K562 (cell line): ENCODE results near the gene SMAGP. TPM values are rescaled to one million over a fixed set of nuclear protein-coding genes. Genes with fewer than 3 reads are reported as not detected.

Source experiments
- CBX5 ChIP-seq: IDR thresholded peaks from 2 replicates; pipeline ENCODE4 v1.6.1; 2014; ENCODE audit warnings: low read depth, borderline replicate concordance
- ELK1 ChIP-seq: sonication (generic); formaldehyde crosslinking; IDR thresholded peaks from 2 replicates; pipeline ENCODE4 v1.8.1; 2022; ENCODE audit warnings: missing genetic modification reagents
- GATAD2B ChIP-seq: fragments of 450-650 bp; IDR thresholded peaks from 2 replicates; pipeline ENCODE4 v1.6.1; 2017; ENCODE audit warnings: mild to moderate bottlenecking, borderline replicate concordance
- JUN ChIP-seq, 2 experiments: sonication (generic) in 1 of 2; formaldehyde crosslinking in 1 of 2; IDR thresholded peaks; 2 replicates each; pipeline versions ENCODE4 v1.6.1 to v1.8.0; 2012 to 2022; ENCODE audit warnings: borderline replicate concordance in 2 of 2, mild to moderate bottlenecking in 2 of 2, improper control_type of control experiment in 1 of 2, low read depth in 1 of 2, low read length in 1 of 2, missing genetic modification reagents in 1 of 2
- KDM2B ChIP-seq: fragments of 250-450 bp; sonication (Bioruptor Pico); IDR thresholded peaks from 2 replicates; pipeline ENCODE4 v1.8.0; 2021; ENCODE audit warnings: mild to moderate bottlenecking, moderate library complexity
- KLF6 ChIP-seq: fragments of 250-450 bp; sonication (Bioruptor Pico); IDR thresholded peaks from 2 replicates; pipeline ENCODE4 v1.4.0; 2020; ENCODE audit warnings: mild to moderate bottlenecking, moderate library complexity, borderline replicate concordance
- NELFE ChIP-seq: IDR thresholded peaks from 2 replicates; pipeline ENCODE4 v1.6.1; 2011; ENCODE audit warnings: mild to moderate bottlenecking; ENCODE audit not compliant: insufficient read depth, insufficient read length
- RAD51 ChIP-seq: fragments of 450-650 bp; IDR thresholded peaks from 2 replicates; pipeline ENCODE4 v1.7.1; 2016; ENCODE audit warnings: low read depth, mild to moderate bottlenecking, borderline replicate concordance
- RFX5 ChIP-seq: IDR thresholded peaks from 2 replicates; pipeline ENCODE4 v1.6.1; 2011; ENCODE audit warnings: low read depth, mild to moderate bottlenecking, improper control_type of control experiment, low read length
- TFAM ChIP-seq: fragments of 250-450 bp; sonication (Bioruptor Pico); conservative IDR thresholded peaks from 2 replicates; pipeline ENCODE4 v1.5.0; 2021; ENCODE audit warnings: mild to moderate bottlenecking, moderate library complexity
- ZBTB7A ChIP-seq: IDR thresholded peaks from 2 replicates; pipeline ENCODE4 v1.6.1; 2011; ENCODE audit warnings: low read depth, mild to moderate bottlenecking, low read length, moderate library complexity, borderline replicate concordance; ENCODE audit not compliant: control insufficient read depth
- ZFP36 ChIP-seq: fragments of 150-350 bp; IDR thresholded peaks from 2 replicates; pipeline ENCODE4 v1.6.1; 2018; ENCODE audit warnings: low read length, low read depth; ENCODE audit not compliant: partially characterized antibody
- ZNF584 ChIP-seq: fragments of 200-800 bp; sonication (Bioruptor generic); IDR thresholded peaks from 2 replicates; pipeline ENCODE4 v1.6.1; 2016; ENCODE audit warnings: low read depth, mild to moderate bottlenecking, missing genetic modification characterization, missing compliant biosample characterization
- ZNF785 ChIP-seq: fragments of 250-450 bp; sonication (Bioruptor Pico); IDR thresholded peaks from 2 replicates; pipeline ENCODE4 v1.4.0; 2020; ENCODE audit warnings: mild to moderate bottlenecking
- polyA plus RNA-seq, 8 experiments: library from polyadenylated mRNA; depleted of rRNA in 4 of 8; stranded (reverse) in 5 of 8; unstranded in 3 of 8; fragments of >200 nt; fragmentation: Nextera tagmentation in 2 of 8; fragmentation: Illumina TruSeq in 1 of 8; extraction: Ambion mirVana in 2 of 8; extraction: Trizol in 1 of 8; gene quantifications; 2 replicates each; pipeline versions ENCODE4 v1.2.1 to v1.2.3, GENCODE V29; 2011 to 2014; ENCODE audit warnings: inconsistent platforms in 1 of 8, missing spikeins in 1 of 8
- total RNA-seq, 7 experiments: library from RNA; depleted of rRNA in 6 of 7; stranded (reverse); fragments of >200 nt in 6 of 7; fragmentation: Illumina TruSeq in 2 of 7; extraction: Trizol in 2 of 7; gene quantifications; 2 replicates each; pipeline versions ENCODE4 v1.2.1 to v1.2.3, GENCODE V29; 2011 to 2021; ENCODE audit warnings: low replicate concordance in 1 of 7
- TF ChIP-seq, protein P1 (sequence below): fragments of 450-650 bp; IDR thresholded peaks from 2 replicates; pipeline ENCODE4 v1.6.1; 2014; ENCODE audit warnings: low read depth, mild to moderate bottlenecking, moderate library complexity, borderline replicate concordance
- TF ChIP-seq, protein P2 (sequence below): fragments of 450-650 bp; IDR thresholded peaks from 2 replicates; pipeline ENCODE4 v1.6.1; 2016; ENCODE audit warnings: mild to moderate bottlenecking
- TF ChIP-seq, protein P3 (sequence below): sonication (generic); formaldehyde crosslinking; IDR thresholded peaks from 2 replicates; pipeline ENCODE4 v1.8.0; 2023; ENCODE audit warnings: missing genetic modification reagents, mild to moderate bottlenecking, borderline replicate concordance

The SMAGP gene
- total and polyA plus RNA-seq, 9 of the 15 experiments (the other 6 are each of a cell fraction or from before 2014, with no cell fraction given), result 23.1 to 62.3 (median 29.9) TPM

DNA sequence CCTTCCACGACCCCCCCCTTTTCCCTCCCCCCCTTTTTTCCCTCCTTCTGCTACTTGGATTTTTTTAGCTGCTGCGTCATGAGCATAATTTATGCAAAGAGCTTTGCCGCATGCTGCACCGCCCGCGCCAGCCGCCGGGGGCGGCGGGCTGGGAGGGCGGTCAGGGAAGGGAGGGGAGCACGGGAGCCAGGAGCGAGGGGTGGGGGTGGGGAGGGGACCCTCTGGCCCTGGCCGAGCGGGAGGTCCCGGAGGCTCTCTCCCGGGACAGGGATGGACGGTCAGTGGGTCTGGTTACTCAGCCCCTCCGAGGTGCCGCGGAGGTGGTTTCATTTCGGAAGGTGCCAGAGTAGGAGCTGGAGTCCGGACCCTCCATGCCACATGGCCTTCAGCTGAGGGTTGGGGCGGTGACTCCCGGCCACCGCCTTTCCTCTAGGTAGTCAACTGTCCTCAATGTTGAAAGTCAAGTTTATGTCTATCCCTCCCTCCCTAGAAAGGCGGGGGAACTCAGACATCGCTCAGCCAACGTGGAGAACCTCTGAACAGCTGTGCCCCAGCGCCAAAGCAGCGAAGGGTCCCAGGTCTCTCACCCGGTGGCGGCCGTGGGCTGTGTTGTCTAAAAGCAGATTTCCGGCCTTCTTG is 52.1 kb downstream of the SMAGP start, which contains the start of gene POU6F1 (continued):
- TF ChIP-seq CBX5, result no peak
- no peak for TF ChIP-seq NELFE
- no peak; the same call in 1 of the 2 replicates for TF ChIP-seq ZNF584 (CRISPR knock-in tag)
- TF ChIP-seq, protein P1, sequence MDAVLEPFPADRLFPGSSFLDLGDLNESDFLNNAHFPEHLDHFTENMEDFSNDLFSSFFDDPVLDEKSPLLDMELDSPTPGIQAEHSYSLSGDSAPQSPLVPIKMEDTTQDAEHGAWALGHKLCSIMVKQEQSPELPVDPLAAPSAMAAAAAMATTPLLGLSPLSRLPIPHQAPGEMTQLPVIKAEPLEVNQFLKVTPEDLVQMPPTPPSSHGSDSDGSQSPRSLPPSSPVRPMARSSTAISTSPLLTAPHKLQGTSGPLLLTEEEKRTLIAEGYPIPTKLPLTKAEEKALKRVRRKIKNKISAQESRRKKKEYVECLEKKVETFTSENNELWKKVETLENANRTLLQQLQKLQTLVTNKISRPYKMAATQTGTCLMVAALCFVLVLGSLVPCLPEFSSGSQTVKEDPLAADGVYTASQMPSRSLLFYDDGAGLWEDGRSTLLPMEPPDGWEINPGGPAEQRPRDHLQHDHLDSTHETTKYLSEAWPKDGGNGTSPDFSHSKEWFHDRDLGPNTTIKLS, result peak; percentile 48; the same call in 1 of the 2 replicates
- no peak for TF ChIP-seq ELK1
- no peak for TF ChIP-seq RAD51
- TF ChIP-seq ZNF785 (CRISPR knock-in tag), result no peak
- TF ChIP-seq TFAM (CRISPR knock-in tag), result no peak
- TF ChIP-seq, protein P2, sequence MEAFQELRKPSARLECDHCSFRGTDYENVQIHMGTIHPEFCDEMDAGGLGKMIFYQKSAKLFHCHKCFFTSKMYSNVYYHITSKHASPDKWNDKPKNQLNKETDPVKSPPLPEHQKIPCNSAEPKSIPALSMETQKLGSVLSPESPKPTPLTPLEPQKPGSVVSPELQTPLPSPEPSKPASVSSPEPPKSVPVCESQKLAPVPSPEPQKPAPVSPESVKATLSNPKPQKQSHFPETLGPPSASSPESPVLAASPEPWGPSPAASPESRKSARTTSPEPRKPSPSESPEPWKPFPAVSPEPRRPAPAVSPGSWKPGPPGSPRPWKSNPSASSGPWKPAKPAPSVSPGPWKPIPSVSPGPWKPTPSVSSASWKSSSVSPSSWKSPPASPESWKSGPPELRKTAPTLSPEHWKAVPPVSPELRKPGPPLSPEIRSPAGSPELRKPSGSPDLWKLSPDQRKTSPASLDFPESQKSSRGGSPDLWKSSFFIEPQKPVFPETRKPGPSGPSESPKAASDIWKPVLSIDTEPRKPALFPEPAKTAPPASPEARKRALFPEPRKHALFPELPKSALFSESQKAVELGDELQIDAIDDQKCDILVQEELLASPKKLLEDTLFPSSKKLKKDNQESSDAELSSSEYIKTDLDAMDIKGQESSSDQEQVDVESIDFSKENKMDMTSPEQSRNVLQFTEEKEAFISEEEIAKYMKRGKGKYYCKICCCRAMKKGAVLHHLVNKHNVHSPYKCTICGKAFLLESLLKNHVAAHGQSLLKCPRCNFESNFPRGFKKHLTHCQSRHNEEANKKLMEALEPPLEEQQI, result no peak
- TF ChIP-seq JUN (IDR thresholded peaks at IDR 0.05; ENCODE audit: borderline replicate concordance, low read depth, low read length), result no peak
- TF ChIP-seq JUN (CRISPR knock-in tag; IDR thresholded peaks at IDR 0.05; ENCODE audit: borderline replicate concordance), result no peak
- no peak for TF ChIP-seq ZFP36
- no peak for TF ChIP-seq RFX5
- TF ChIP-seq, protein P3, sequence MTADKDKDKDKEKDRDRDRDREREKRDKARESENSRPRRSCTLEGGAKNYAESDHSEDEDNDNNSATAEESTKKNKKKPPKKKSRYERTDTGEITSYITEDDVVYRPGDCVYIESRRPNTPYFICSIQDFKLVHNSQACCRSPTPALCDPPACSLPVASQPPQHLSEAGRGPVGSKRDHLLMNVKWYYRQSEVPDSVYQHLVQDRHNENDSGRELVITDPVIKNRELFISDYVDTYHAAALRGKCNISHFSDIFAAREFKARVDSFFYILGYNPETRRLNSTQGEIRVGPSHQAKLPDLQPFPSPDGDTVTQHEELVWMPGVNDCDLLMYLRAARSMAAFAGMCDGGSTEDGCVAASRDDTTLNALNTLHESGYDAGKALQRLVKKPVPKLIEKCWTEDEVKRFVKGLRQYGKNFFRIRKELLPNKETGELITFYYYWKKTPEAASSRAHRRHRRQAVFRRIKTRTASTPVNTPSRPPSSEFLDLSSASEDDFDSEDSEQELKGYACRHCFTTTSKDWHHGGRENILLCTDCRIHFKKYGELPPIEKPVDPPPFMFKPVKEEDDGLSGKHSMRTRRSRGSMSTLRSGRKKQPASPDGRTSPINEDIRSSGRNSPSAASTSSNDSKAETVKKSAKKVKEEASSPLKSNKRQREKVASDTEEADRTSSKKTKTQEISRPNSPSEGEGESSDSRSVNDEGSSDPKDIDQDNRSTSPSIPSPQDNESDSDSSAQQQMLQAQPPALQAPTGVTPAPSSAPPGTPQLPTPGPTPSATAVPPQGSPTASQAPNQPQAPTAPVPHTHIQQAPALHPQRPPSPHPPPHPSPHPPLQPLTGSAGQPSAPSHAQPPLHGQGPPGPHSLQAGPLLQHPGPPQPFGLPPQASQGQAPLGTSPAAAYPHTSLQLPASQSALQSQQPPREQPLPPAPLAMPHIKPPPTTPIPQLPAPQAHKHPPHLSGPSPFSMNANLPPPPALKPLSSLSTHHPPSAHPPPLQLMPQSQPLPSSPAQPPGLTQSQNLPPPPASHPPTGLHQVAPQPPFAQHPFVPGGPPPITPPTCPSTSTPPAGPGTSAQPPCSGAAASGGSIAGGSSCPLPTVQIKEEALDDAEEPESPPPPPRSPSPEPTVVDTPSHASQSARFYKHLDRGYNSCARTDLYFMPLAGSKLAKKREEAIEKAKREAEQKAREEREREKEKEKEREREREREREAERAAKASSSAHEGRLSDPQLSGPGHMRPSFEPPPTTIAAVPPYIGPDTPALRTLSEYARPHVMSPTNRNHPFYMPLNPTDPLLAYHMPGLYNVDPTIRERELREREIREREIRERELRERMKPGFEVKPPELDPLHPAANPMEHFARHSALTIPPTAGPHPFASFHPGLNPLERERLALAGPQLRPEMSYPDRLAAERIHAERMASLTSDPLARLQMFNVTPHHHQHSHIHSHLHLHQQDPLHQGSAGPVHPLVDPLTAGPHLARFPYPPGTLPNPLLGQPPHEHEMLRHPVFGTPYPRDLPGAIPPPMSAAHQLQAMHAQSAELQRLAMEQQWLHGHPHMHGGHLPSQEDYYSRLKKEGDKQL (CRISPR knock-in tag), result no peak
- TF ChIP-seq ZBTB7A, result peak; percentile 86
- no peak for TF ChIP-seq KDM2B (CRISPR knock-in tag)
- TF ChIP-seq KLF6 (CRISPR knock-in tag), result no peak
- TF ChIP-seq GATAD2B, result no peak
